ELR (cell line): ENCODE data around the gene ASCC1.

Experiments
- DNase-seq: peaks from one replicate; pipeline ENCODE4 v3.0.0-alpha.2; 2015; ENCODE audit warnings: low read depth

The ASCC1 gene

DNA sequence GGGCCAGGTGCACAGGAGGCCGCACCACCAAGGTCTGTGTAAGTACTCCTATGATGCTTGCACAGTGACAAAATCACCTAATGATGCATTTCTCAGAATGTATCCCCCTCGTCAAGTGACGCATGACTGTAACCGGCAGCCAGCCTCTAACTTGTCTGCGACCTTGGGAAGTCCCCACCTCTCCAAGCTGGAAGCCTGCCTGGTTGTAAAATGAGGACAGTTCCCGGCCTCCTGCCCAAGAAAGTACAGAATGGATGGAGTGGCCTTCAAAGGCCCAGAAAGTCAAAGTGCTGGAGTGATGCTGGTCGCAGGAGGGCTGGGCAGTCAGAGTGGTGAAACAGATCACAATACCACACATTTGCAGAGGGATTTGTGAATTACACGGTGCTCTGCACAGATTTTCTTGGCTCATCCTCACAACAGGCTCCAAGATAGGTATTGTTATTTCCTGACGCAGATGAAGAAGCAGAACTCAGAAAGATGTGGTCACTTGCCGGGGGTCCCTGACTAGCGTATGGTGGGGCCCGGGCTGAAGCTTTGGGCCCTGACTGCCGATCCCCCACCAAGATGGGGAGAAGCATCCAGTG lies 150.5 kb downstream of the ASCC1 start:
- no peak for DNase-seq

DNA sequence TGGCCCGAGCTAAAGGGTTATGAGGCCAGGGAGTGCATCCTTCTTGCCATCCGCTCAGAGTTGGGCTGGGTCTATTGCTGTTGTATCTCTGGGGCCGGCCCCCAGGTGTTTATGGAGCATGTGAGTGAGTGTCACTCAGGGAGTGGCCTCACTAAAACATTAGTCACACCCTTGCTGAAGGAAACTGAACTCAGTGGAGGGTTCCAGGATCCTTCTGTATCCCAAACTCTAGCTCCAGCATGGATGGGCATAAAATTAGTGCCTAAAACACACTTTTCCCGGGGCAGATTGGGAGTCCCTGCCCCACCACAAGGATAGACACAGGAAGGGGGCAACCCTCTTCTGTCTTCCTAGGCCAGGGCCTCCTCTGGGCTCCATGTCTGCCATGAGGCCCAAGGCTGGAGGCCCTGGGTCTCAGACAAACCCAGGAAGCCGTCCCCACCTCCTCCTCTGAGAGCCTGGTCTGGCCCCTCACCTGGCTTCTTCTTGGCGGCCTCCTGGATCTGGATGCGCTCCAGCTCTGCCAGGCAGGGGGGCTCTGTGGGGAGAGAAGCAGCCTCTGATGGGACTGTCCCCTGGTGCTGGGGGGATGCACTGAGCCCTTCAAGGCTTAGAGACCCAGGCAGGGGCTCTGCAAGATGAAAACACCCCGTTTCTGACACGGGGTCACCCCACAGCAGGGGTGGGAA lies 152.2 kb downstream of the ASCC1 start:
- DNase-seq, result peak; percentile 31

DNA sequence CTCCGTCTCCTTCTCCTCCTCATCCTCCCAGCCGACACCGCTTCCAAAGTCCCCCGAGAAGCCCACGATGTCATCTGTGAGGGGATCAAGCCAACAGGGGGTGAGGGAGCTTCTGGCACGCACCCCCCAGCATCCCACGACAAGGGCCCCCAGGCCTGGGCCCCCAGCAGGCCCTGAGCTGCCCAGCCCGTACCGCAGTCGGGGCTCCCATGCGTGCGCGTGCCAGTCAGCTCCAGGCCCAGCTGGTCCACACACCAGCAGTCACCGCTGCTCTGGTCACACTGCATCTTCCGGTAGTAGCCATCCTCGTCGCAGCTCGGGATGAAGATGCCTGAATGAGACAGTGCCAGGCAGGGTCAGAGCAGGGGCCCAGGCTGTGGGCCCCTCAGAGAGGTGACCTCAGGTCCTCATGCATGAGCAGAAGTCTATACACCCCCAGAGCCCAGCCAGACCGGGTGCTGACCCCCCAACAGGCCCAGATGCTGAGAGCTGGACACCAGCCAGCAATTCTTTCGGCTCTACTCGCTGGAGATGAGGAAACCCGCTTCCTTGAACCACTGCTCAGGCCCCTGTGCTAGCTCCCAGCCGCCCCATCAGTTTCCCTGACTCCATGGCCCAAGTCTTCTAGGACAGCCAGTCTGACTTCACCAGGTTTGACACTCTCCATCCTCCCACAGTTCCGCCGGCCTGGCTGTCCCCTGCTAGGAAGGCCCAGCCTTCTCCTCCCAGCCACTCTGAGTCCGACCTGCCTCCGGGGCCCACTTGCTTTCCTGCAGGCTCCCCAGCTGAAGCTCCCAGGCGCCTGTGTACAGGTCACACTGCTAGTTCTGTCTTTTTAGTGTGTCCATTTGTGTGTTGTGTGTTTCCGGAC lies 153.0 kb downstream of the ASCC1 start:
- DNase-seq, result no peak

DNA sequence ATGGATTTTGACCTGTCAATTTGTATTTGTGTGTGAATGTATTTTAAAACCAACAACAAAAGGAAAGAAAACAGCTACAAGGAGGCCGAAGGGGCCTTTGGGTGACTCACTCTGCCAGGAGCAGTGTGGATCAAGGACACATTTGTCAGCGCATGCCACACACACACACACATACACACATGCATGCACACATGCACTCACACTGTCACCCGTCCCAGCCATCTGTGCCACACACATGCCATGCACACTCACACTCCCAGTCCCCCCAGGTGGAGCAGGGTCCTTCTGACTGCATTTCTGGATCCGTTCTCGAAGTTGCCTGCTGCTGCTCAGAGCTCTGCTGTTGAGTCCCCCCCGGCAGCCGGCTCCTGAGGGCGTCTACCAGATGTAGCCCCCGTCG lies 153.7 kb downstream of the ASCC1 start:
- peak; percentile 29 for DNase-seq

DNA sequence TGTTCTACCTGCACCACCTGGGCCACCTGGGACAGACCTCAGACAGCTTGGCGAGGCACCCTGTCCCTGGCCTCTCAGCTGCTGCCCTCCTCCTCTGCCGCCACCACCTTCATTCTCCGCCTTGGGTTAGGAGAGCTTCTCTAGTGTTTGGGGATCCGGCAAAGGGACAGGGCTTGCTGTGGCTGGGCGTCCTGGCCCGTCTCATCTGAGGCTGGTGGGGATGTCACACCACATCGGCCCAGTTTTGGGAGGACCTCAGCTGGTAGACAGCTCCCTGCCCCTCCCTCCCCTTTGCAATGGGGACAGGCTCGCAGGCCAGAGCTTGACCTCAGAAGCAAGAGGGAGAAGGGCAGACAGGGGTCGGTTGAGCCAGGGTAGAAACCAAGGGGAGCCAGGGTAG lies 154.1 kb downstream of the ASCC1 start:
- DNase-seq, result no peak

DNA sequence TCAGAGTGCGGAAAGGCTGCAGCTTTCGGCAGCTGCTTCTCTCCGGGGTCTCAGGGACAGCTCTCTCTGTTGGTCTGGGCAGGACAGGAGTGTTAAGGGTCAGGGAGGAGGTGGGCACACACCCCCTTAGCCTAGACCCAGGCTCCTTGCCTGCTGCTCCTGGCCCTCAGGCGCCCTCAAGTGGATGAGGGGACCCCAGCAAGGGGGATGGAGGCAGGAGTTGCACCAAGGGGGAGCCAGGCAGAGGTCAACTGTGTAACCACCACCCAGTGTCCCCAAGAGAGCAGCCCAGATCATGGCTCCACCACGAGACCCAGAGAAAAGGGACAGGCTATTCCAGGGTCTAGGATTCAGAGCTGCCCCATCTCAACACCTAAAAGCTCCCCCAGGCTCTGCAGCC lies 154.6 kb downstream of the ASCC1 start:
- DNase-seq, result no peak

DNA sequence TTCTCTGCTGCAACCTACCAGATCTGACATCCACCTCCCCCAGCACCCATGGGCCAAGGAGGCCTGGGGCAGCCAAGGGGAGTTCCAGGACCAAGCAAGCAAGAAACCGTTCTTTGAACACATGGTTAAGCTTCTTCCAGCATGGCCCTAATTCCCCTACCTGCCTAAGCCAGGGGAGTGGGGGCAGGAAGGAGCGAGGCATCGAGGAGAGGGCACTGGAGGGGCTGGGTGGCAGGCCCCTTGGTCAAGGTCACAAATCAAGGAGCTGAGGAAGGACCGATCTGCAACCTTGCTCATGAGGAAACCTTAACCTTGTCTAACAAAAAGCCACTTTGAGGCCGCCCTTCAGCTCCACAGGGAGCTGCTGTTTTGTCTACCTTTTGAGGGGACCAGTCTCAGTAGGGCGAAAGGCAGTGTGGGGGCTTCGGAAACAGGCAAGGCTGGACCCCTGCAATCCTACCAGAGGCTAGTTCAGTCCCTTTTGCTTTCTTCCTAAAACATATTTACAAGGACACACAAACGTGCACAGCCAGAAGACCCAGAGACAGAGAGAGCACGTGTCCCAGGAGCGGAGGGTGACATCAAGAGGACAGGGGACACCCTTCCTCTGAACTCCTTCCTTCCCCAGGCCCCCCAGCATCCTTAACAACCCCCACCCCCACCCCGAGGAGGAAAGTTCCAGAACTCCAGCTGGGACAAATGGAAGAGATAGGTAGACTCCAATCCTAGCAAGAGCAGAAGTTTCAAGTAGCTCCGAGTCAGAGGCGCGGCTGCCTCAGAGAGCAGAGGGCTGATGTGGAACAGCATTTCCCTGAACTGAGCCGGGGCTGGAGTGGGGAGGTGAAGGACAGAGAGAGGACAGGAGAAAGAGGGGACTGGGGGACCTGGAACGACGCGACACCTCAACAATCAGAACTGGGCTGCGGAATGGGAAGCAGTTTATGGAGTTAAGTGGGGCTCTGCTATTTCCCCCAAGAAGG lies 155.9 kb downstream of the ASCC1 start:
- no peak for DNase-seq

DNA sequence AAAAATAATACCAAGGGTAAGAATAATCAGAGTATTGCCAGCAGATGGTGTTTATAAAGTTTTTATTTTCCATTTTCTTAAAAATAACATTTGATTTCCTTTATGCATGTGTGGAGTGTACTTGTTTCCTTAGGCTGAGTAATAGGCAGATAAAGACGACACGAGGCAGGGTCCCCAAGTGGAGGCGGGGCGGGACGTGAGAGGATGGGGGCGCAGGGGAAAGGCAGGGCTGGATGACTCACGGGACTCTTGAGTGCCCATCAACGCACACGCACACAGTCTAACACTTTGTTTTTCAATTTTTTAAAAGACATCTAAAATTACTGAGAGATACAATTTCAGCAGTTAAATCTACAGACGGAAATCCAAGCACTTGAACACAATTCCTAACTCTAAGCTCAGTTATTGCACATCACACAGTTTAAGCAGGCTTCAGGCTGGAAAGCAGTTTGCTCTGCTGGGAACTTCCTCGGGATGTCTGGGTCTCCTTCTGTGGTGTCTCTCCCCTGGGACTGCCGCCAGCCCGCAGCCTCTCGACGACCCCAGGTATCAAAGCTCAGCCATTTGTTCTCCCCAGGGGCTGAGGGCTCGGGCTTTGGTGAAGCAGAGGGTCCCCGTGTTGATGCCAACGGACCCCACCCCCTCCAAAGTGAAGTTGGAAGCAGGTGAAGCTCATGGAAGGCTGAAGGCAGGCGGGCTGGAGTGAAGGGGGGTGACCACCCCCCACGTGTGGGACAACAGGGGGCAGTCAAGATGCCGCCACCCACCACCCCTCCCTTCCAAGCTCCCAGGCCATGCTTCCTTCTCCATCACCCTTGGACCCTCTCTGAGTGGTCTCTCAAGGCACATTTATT lies 156.9 kb downstream of the ASCC1 start:
- DNase-seq, result no peak

DNA sequence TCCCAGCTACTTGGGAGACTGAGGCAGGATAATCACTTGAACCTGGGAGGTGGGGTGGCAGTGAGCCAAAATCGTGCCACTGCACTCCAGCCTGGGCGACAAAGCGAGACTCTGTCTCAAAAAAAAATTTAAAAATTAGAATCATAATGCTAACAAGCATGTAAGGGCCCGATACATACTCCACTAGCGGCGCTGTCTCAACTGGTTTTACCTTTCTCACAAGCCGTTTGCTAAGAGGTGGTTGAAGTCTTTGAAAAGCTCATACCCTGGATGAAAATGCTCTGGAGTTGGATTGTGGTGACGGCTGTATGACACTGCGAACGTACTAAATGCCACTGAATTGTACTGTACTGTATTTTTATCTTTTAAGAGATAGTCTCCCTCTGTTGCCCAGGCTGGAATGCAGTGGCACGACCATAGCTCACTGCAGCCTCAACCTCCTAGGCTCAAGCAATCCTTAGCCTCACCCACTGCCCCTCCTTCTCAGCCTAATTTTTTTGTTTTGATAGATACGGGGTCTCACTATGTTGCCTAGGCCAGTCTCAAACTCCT lies 157.7 kb downstream of the ASCC1 start:
- DNase-seq, result no peak

DNA sequence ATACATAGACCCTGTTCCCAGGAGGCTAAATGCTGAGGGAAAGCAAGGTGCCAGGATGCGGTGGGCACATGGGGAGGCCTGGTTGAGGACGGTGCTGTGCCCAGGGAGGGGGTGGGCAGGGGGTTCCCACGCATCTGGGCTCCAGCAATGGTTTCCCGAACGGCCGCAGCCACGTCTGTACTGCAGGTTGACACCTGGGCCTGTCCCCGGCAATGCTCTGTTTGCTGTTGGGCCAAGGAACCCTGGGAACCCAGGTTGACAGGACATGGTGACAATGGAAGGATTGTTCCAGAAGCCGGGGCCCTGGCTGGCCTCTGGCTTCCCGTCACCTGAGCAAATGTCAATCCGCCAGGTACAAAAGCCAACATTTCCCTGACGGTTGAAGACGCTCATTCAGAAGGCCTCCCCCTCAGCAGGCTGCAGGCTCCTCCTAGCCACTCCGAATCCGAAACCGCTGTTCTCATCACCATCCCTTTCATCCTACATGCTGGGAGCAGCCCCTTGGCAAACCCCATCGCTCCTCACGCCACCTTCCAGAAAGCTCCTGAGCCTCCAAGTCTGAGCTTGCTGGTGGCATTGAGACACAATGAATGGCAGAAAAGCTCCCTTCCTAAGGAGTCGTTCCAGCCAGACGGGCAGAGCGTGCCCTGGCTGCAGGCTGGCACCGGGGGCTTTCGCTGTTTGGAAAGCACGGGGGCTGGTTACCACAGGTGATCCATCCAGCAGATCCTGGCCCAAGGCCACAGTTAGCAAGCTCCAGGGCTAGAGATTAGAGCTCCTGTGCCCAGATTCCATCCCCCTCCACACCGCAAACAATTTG lies 158.9 kb downstream of the ASCC1 start:
- no peak for DNase-seq

DNA sequence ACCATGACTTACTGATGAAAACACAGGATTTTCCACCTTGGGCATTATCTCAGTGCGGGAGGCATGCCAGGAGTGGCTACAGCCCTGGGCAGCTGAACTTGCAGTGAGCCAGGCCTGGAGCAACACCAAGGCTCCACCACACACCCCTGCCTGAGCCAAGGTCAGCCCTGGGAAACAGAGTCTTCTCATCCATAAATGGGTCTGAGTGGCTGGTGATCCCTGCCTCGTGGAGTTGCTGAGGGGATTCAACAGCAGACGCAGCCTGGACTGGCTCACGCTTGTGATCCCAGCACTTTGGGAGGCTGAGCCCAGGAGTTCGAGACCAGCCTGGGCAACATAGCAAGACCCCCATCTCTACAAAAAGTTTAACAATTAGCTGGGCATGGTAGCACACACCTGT lies 160.0 kb downstream of the ASCC1 start:
- DNase-seq, result no peak

DNA sequence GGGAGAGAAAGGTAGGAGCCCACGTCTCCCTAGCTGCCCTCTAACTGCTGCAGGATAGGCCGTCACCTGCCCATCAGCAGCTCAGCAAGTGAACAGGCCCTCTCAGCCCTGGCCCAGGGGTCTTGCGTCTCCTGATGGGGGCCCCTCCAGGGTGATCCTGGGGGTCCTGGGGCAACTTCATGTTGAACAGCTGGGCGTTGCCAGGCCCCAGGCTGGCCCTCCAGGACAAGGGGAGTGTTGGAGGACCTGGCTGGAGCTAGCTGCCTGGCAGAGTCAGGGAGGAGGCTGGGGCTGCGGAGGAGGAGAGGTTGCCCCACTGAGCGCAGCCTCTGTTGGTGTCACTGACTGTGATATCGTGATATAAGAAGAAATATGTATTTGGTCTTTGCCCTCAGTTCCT lies 162.4 kb downstream of the ASCC1 start:
- no peak for DNase-seq

DNA sequence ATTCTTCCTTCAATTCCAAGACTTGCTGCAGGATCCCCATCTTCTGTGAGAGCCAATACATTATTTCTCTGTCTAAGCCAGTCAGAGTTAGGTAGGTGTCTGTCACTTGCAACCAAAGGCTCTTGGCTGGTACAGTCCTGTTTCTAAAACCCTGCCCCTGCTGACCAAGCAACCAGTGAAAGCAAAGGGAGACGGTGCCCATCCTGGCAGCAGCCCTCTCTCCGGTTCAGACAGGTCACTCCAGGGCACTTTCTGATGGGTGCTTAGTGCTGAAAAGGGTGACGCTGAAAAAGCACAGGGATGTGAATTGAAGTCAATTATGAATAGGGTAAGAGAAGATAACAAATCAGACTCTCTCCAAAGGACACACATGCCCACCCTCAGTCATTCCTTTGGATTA lies 165.2 kb downstream of the ASCC1 start:
- no peak for DNase-seq

DNA sequence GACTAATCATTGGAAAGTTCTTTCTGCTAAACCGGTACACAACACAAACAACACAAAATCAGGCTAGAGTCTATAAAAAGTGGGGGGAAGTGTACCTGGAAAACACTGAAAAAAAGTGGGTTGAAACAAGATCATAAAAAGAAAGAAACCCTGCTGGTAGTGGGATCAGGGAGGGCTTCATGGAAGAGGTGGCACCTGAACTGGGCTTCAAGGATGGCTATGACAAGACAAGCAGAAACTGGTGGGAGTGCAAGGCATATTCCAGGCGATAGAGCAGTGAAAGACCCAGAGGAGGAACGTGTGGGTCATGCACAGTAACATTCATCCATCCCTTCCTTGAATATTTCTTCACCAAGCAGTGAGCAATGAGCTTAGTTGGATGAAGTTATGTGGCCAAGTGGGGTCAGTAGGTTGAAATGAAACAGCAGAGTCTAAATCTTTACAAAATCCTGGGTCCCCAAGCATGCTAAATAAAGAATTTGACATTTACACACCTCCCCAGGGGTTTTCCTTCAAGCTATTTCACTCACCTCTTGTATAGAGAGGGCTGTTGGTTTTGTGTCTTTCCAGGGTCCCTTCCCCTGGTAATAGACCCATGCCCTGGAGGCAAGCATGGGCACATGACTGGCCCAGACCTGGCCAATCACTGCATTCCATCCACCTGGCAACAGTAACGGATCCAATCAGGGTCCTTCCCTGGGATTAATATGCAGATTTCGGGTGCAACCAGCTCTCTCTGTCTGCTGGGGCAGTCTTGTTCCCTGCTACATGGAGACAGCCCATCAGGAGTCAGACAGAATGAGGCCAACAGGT lies 165.9 kb downstream of the ASCC1 start:
- no peak for DNase-seq

DNA sequence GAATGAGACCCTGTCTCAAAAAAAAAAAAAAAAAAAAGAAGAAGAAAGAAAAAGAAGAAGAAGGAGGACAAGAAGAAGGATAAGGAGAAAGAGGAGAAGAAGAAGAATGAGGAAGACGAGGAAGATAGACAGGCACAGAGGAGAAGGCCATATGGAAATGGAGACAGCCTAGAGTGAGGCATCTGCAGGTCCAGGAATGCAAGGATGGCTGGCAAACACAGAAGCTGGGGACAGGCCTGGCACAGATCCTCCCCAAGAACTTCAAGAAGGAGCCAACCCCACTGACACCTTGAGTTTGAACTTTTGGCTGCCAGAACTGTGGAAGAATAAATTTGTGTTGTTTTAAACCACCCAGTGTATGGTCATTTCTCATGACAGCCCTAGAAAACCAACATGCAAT lies 166.6 kb downstream of the ASCC1 start:
- DNase-seq, result no peak

DNA sequence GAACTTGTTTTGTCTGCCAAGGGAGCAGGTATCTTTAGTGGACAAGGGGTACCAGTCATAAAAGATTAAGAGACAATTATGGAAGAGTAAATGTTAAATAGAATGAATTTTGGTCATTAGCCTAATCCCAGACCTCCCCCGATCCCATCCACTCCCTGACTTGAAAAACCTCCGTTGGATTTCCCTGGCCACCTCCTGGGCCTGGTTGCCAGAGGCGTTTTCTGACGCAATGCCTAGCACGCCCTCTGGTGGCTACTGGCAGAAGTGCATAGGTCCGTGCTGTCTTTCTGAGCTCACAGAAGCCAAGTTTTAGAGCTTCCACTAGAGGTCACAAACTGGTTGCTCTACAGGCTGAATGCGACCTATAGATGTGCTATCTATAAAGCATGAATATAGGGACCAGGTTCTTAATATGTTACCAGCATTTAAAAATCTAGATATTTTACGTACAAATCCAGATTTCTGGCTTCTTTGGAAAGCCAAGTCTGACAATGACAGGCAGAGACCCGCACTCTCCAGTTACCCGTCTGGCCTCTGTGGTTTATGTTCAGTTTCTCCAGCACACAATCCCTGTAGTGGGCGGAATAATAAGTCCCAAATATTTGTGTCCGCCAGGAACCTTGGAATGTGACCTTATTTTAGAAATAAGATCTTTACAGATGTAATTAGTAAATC lies 167.5 kb downstream of the ASCC1 start:
- peak; percentile 91 for DNase-seq
